T-helper 1 cell treated with Interleukin-12 subunit alpha and Interleukin-12 subunit beta and Interleukin-4 antibody, amounts not matched to agents 30 ng/mL and 1 ng/mL, for 36 hours (primary cell): ENCODE data around the gene NUP133. TPM values are rescaled to one million over a fixed set of nuclear protein-coding genes. Genes with fewer than 3 reads are reported as not detected.
"Not testable (repeated sequence)": the region's sequence is repeated elsewhere in the genome, so short reads cannot be mapped to it uniquely, and the experiment has no call there.

Experiments used
- intact Hi-C: fragments of 100-400 bp; cut with micrococcal nuclease; formaldehyde crosslinking; loops from one replicate; pipeline ENCODE4 v1.15.1; 2024
- total RNA-seq: library from RNA; stranded (reverse); gene quantifications from 2 replicates; pipeline ENCODE4 v1.2.3, GENCODE V29; 2022

NUP133 gene
- total RNA-seq, 1 donor from 2014 or later: 37.5 TPM

GRCh38 chr1:229511201-229511600 is 3.1 kb upstream of the NUP133 start:
- intact Hi-C loops: not testable (repeated sequence)

- intact Hi-C loops: loop anchor here (2.0 to 5.0 kb wide), 8 partner anchors 69 to 1468 kb away; partner anchors contain the start of genes ARV1, RHOU and TTC13
Measured at GRCh38 chr1:229509576-229509975, 1.4 kb upstream of the NUP133 start.

GRCh38 chr1:229508823-229509337 is 739 bp upstream of the NUP133 start:
- intact Hi-C loops: loop anchor here (1.0 to 5.0 kb wide), 16 partner anchors 9 to 1468 kb away; partner anchors contain the start of genes ABCB10, ARV1, MRPL55 and RAB4A

- intact Hi-C loops: loop anchor here (5.0 kb wide), 5 partner anchors 180 to 1470 kb away; partner anchors contain the start of genes ARV1, RHOU and TTC13
Measured at GRCh38 chr1:229507502-229507901, 639 bp downstream of the NUP133 start.

- intact Hi-C loops: loop anchor here (5.0 kb wide), 5 partner anchors 179 to 1471 kb away; partner anchors contain the start of genes ARV1, RHOU and TTC13
Measured at GRCh38 chr1:229506633-229507032, 1.5 kb downstream of the NUP133 start.

GRCh38 chr1:229495782-229496181 is 12.4 kb downstream of the NUP133 start:
- intact Hi-C loops: no loop called here

- intact Hi-C loops: no loop called here
Measured at GRCh38 chr1:229487181-229487580, 21.0 kb downstream of the NUP133 start.

GRCh38 chr1:229485318-229485717 is 22.8 kb downstream of the NUP133 start:
- intact Hi-C loops: no loop called here

GRCh38 chr1:229482511-229482910 is 25.6 kb downstream of the NUP133 start:
- intact Hi-C loops: loop anchor here (1.0 to 5.0 kb wide), 4 partner anchors 210 to 818 kb away; partner anchors contain the start of gene RAB4A

- intact Hi-C loops: loop anchor here (5.0 kb wide), 1 partner anchor 208 kb away; the partner anchor contains the start of gene RAB4A
Measured at GRCh38 chr1:229480495-229480894, 27.6 kb downstream of the NUP133 start.

- intact Hi-C loops: loop anchor here (5.0 kb wide), 1 partner anchor 208 kb away; the partner anchor contains the start of gene RAB4A
Measured at GRCh38 chr1:229479660-229480399, 28.3 kb downstream of the NUP133 start.

- intact Hi-C loops: no loop called here
Measured at GRCh38 chr1:229478852-229479251, 29.3 kb downstream of the NUP133 start.

- intact Hi-C loops: not testable (repeated sequence)
Measured at GRCh38 chr1:229475859-229476258, 32.3 kb downstream of the NUP133 start.

GRCh38 chr1:229474509-229474908 is 33.6 kb downstream of the NUP133 start:
- intact Hi-C loops: no loop called here

- intact Hi-C loops: no loop called here
Measured at GRCh38 chr1:229471175-229471574, 37.0 kb downstream of the NUP133 start.

- intact Hi-C loops: no loop called here
Measured at GRCh38 chr1:229470406-229471043, 37.6 kb downstream of the NUP133 start.

GRCh38 chr1:229466887-229467286 is 41.3 kb downstream of the NUP133 start:
- intact Hi-C loops: no loop called here

GRCh38 chr1:229464672-229465071 is 43.5 kb downstream of the NUP133 start:
- intact Hi-C loops: no loop called here

- intact Hi-C loops: no loop called here
Measured at GRCh38 chr1:229461032-229461668, 47.0 kb downstream of the NUP133 start.

- intact Hi-C loops: no loop called here
Measured at GRCh38 chr1:229459815-229460214, 48.3 kb downstream of the NUP133 start.

GRCh38 chr1:229457436-229457835 is 50.7 kb downstream of the NUP133 start:
- intact Hi-C loops: no loop called here
